Ishikawa (cell line): ENCODE measurements around the gene CAMK1D.
A peak's percentile ranks its signal among the peaks of the same experiment; 100 is the strongest.

Experiments
- CEBPB ChIP-seq: IDR thresholded peaks from 2 replicates; pipeline ENCODE4 v1.6.1; 2012
- CREB1 ChIP-seq: IDR thresholded peaks from 2 replicates; pipeline ENCODE4 v1.6.1; 2012; ENCODE audit warnings: low read depth
- EGR1 ChIP-seq: IDR thresholded peaks from 2 replicates; pipeline ENCODE4 v1.6.1; 2012
- EP300 ChIP-seq: IDR thresholded peaks from 2 replicates; pipeline ENCODE4 v1.6.1; 2012; ENCODE audit warnings: borderline replicate concordance
- FOXM1 ChIP-seq: IDR thresholded peaks from 2 replicates; pipeline ENCODE4 v1.6.1; 2012; ENCODE audit warnings: low read depth, borderline replicate concordance
- NFIC ChIP-seq: IDR thresholded peaks from 2 replicates; pipeline ENCODE4 v1.6.1; 2012
- RAD21 ChIP-seq: IDR thresholded peaks from 2 replicates; pipeline ENCODE4 v1.6.1; 2012; ENCODE audit warnings: low read depth
- REST ChIP-seq: IDR thresholded peaks from 2 replicates; pipeline ENCODE4 v1.6.1; 2012; ENCODE audit warnings: low read depth, mild to moderate bottlenecking
- TAF1 ChIP-seq: IDR thresholded peaks from 2 replicates; pipeline ENCODE4 v1.6.1; 2012; ENCODE audit warnings: low read depth, mild to moderate bottlenecking
- TCF12 ChIP-seq: IDR thresholded peaks from 2 replicates; pipeline ENCODE4 v1.6.1; 2012; ENCODE audit warnings: low read depth
- TEAD4 ChIP-seq: IDR thresholded peaks from 2 replicates; pipeline ENCODE4 v1.6.1; 2012
- USF1 ChIP-seq: IDR thresholded peaks from 2 replicates; pipeline ENCODE4 v1.6.1; 2012
- YY1 ChIP-seq: IDR thresholded peaks from 2 replicates; pipeline ENCODE4 v1.6.1; 2012; ENCODE audit warnings: low read depth
- ZBTB7A ChIP-seq: IDR thresholded peaks from 2 replicates; pipeline ENCODE4 v1.6.1; 2012; ENCODE audit warnings: low read depth
- TF ChIP-seq, protein P1 (sequence below): IDR thresholded peaks from 2 replicates; pipeline ENCODE4 v1.6.1; 2012

The CAMK1D gene

GRCh38 chr10:12709000-12709401 is 359.7 kb downstream of the CAMK1D start:
- TF ChIP-seq CREB1 = no peak

GRCh38 chr10:12709521-12709963 is 360.2 kb downstream of the CAMK1D start:
- no peak for TF ChIP-seq EGR1
- TF ChIP-seq FOXM1 = no peak
- TF ChIP-seq EP300 = no peak

- TF ChIP-seq FOXM1 (no peak), CREB1 (no peak), TEAD4 (no peak), REST (no peak), NFIC (no peak)
Measured at GRCh38 chr10:12710157-12710556, 360.8 kb downstream of the CAMK1D start.

DNA sequence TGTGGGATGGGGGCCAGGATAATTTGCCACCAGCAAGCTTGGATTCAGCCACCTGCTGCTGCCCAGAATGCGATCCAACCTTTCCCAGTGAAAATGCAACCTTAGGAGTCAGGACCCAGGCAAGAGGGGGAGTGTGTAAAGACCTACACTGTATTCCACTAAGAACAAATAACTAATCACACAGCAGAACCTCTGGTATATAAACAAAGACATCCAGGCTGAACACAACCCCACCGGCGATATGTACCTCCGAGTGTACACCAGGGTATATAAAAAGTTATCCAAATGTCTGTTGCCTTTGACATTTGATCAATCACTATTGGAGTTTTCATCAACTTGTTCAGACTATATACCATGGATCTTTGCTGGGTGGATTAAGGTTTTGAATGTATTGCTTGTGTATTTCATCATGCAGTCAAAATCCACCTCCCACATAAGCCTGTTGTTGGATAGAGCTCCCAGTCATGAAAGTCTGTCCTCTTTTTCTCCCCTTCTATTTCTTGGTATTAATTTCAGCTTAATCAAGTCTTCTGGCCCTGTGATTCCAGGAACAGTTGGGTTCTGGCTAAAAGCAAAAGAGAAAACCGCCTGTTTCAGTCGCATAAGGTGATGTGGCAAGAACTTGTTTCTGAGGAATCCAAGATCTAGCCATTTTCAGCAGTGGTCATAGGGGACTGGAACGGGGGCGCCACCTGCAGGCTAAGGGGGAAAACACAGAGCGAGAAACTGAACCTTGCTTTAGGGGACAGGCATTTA is 361.4 kb downstream of the CAMK1D start:
- TF ChIP-seq TCF12 (no peak), FOXM1 (no peak), YY1 (0 out of 2 replicates have a peak, but pooled peaks have one; percentile 22), REST (no peak), USF1 (no peak), RAD21 (peak; percentile 93), TAF1 (no peak), EP300 (no peak), ZBTB7A (no peak), CEBPB (peak; percentile 46; the same call in 1 of the 2 replicates), NFIC (no peak), EGR1 (no peak), CREB1 (no peak), TEAD4 (0 out of 2 replicates have a peak, but pooled peaks have one; percentile 17)
- TF ChIP-seq, protein P1, sequence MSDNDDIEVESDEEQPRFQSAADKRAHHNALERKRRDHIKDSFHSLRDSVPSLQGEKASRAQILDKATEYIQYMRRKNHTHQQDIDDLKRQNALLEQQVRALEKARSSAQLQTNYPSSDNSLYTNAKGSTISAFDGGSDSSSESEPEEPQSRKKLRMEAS = no peak

DNA sequence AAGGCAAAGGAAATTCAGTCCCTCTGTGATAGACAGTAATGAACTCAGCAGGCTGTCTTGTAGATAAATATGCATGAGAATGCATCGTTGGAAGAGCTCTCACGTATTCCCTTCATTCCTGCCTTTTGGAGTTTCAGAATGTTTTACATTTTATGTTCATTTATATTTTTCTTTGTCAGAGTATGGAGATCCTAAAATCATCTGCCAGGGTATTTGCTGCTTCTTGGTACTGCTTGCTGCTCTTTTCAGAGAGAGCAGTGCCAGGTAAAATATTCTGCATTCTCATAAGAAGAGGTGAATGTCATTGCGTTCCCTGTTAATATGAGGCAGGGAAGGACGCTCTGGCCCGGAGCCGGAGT is 362.0 kb downstream of the CAMK1D start:
- no peak for TF ChIP-seq NFIC
- TF ChIP-seq TEAD4 = no peak
- no peak for TF ChIP-seq EGR1
- no peak for TF ChIP-seq CEBPB
- TF ChIP-seq, protein P1 = no peak
- no peak for TF ChIP-seq TCF12
- no peak for TF ChIP-seq USF1
- TF ChIP-seq CREB1 = no peak
- no peak for TF ChIP-seq REST
- no peak for TF ChIP-seq RAD21
- no peak for TF ChIP-seq ZBTB7A
